IPS-11a (cell line): ENCODE results near the gene ERFE.

Source experiments
- H3K4me3 ChIP-seq: one replicate; pipeline ENCODE4 v1.5.1; 2013; ENCODE audit warnings: low read depth, low read length, control low read depth

ERFE gene

DNA sequence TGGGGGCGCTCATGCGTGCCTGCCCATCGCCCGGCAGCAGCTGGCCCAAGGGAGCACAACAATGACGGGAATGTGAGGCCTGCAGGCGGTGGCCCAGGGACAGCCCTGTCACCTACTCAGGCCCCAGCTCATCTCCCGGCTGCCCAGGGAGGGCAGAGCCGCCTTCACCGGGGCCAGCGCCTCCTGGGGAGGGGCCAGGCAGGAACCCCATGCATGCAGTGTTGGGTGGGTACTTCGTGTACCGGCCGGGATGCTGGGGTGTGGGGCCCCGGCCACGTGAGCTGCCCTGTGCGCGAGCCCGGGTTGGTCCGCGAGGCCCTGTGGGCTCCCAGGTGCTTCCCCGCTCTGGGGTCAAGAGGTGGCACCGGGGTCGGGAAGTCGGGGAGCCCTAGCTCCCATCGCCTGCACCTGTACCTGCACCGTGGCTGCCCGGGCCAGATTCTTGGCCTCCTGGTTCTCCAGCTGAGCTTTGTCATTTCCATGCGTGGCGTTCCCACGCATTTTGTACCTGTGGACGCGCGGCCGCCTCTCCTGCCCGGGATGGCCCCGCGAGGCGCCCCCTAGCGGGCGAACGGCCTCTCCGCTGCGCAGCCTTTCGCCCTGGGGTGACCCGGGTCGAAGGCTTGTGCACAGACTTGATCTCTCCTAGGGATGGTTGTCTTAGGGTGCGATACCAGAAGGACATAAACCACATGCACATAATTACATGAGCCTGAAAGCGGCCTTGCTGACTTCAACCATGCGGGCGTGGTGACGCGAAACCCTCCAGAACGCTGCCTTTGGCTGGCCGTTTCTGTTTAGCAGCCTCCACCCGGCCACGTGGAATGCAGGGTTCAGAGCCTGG lies 19.4 kb upstream of the ERFE start:
- no peak overlapping the region for H3K4me3 ChIP-seq

DNA sequence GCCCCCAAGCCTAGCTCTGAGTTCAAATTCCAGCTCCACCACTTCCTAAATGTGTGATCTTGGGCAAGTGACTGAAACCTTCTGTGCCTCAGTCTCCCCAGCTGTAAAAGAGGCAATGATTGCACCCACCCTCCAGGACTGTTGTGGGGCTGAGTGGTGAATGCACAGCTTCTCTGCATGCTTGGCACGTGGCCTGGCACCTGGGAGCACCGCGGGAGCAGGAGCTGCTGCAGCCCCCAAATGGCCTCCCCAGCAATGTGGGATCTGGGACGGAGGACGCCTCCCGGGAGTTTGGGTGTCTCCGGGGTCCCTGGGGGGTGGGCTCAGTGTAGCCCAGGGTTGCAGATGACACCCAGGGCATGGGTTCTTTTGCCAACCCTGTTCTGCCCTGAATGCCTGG lies 18.7 kb upstream of the ERFE start:
- H3K4me3 ChIP-seq, result no peak overlapping the region

DNA sequence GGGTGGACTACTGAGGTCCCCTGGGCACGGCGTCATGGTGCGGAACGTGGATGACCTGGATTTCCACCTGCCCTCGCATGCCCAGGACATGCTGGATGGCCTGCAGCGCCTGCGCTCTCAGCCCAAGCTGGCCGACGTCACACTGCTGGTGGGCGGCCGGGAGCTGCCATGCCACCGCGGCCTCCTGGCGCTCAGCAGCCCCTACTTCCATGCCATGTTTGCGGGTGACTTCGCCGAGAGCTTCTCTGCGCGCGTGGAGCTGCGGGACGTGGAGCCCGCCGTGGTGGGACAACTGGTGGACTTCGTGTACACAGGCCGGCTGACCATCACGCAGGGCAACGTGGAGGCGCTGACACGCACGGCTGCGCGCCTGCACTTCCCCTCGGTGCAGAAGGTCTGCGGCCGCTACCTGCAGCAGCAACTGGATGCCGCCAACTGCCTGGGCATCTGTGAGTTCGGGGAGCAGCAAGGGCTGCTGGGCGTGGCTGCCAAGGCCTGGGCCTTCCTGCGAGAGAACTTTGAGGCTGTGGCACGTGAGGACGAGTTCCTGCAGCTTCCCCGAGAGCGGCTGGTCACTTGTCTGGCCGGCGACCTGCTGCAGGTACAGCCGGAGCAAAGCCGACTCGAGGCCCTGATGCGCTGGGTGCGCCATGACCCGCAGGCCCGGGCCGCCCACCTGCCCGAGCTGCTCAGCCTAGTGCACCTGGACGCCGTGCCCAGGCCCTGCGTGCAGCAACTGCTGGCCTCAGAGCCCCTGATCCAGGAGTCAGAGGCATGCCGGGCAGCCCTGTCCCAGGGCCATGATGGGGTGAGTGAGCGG lies 17.8 kb upstream of the ERFE start:
- no peak overlapping the region for H3K4me3 ChIP-seq

DNA sequence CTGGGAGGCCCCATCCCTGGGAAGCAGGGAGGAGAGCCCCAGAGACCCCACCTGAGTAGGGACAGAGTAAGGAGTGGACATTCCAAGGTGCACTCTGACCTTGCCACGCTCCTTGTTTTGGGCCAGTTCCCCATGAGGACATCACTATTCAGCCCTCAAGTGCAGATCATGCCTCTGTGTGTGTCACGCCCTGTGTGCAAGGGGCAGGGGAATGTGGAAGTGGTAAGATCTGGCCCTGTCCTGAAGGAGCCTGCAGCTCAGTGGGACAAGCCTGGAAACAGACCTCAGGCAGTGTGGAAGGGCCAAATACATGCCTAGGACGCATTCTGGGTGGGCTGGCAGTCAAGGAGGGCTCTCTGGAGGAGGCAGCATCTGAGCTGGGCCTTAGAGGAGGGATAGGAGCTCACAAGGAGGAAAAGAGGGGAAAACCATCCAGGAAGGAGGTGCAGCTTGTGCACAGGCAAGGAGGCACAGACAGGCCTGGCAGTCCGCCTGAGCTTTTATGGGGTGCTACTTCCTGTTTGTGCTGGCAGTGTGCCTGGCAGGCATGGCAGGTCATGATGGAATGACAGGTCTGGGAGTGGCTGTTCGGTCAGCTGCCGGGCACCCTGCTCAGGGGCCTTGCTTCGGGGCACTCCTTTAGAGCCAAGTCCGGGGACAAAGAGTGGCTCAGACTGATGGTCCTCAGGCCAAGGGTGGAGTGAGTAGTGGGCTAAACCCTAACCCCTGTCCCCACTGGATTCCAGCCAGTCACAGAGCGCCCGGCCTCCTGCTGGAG lies 17.0 kb upstream of the ERFE start:
- H3K4me3 ChIP-seq, result no peak overlapping the region

DNA sequence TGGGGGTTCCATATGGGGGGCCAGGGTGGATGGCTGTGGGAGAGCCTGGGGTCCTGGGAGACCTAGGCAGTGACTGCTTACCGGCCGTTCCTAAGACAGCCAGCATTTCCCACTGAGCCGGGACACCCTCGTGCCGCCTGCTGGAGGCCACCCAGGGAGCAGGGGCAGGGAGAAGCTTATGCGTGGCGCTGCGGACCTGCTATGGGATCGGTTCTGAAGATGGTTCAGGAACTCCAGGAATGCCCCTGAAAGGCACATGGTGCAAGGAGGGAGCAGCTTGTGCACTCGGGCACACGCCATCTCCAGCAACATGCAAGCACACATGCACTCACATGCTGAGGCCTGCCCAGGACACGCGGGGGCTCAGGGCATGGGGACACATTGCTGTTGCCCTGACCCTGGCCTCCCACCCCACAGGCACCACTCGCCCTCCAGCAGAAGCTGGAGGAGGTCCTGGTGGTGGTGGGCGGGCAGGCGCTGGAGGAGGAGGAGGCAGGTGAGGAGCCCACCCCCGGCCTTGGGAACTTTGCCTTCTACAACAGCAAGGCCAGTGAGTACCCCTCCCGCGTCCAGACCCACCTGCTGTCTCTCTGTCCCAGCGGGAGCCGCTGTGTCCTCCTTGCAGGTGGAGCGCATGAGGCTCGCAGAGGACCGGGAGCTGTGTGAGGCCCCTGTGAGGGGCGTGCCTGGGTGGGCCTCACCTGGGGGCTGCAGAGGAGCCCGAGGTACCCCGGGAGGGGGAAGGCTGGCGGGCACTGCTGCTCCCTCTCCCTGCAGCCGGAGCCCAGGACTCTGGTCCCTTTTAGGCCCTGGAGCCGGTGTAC lies 16.2 kb upstream of the ERFE start:
- no peak overlapping the region for H3K4me3 ChIP-seq

DNA sequence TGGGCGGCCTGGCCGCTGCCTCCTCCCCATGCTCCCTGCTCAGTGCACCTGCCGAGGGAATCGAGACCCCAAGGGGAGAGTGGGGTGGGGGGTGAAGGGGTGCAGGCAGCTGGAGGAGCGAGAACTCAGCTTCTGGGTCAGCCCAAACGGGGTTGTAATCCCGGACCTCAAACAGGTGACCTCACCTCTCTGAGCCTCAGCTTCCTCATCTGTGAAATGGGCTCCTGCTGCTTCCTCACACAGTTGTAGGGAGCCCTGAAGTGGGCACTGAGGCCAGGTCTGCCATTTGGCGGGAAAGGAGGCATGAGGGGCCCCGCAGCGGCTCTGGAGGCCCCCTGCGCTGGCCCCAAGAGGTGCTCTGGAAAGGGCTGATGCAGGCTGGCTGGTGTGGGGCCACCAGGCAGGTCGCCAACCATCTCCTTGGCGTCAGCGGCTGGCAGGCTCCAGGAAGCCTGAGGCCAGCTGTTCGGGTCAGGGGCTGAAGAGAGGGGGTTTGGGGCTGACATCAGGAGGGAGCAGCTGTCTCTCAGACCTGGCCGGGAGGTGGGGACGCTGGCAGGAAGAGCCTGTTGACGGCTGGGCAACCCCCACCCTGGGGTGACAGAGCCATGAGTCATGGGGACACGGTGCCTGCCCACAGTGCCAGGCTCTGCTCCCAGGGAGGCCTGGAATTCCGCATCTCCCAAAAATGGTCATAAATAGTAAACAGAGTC lies 15.4 kb upstream of the ERFE start:
- H3K4me3 ChIP-seq, result no peak overlapping the region

DNA sequence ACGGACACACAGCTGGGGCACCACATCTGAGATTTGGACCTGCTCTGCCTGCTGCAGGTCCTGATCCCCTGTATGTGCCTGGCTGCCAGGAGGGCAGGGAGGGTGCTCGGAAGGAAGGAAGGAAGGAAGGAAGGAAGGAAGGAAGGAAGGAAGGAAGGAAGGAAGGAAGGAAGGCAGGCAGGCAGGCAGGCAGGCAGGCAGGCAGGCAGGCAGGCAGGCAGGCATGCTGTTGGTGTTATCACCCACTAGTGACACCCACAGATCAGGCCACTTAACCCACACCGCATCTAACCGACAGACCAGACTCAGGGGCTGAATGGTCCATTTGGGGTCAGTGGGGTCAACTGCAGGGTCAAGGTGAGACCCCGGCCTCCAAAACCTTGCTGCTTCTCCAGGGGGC lies 14.5 kb upstream of the ERFE start:
- H3K4me3 ChIP-seq, result no peak overlapping the region

DNA sequence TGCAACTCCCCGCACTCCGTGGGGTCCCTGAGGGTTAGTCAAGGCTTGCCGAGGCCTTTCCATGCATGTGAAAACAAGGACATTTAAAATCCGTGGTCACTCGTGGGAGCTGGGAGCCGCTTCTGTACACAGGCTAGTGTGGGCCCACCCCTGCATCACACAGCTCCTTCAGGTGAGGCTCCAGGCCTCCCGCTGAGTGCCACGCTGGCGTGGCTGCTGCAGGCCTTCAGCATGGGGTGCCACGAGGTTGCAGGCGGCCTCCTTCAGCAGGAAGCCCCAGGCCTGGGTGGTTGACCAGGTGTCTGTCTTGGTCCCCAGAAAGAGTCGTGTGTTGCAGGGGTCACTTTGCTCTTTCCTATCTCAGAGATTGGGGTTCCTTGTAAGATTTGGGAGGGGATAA lies 13.7 kb upstream of the ERFE start:
- H3K4me3 ChIP-seq, result no peak overlapping the region

DNA sequence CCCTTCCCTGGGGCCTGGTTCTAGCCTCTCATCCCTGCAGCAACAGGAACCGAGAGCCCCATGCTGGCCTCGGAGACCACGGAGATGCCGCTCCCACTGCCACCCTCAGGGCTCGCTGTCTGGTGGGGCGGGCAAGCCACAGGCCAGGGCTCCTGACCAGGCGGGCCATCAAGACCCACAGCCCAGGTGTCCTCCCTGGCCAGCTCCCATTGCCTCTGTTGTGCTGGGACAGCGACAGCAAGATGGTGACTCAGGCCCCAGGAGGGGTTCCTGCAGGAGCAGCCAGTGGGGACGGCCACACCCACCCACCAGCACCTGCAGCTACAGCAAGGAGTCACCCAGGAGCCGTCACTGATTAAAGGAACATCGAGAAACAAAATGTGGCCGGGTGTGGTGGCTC lies 12.9 kb upstream of the ERFE start:
- H3K4me3 ChIP-seq, result no peak overlapping the region

DNA sequence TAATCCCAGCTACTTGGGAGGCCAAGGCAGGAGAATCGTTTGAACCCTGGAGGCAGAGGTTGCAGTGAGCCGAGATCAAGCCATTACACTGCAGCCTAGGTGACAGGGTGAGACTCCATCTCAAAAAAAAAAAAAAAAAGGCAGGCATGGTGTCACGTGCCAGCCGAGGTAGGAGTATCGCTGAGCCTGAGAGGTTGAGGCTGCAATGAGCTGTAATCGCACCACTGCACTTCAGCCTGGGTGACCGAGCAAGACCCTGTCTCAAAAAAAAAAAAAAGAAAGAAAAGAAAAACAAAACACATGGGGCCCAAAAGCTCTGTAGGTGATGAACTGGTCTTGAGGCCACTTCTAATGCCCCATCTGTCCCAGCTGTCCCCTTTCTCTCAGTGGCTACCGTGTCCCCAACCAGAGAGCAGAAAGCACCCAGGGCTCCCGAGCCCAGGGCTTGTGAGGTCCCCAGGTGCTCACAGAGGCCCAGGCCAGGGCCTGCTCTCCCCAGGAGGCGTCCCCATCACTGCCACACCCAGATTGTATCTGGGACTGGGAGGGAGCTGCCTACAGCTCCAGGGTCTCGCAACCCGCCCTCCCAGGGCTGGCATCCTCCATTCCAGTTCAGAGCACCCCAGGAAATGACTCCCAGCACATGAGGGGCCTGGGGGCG lies 11.8 kb upstream of the ERFE start:
- H3K4me3 ChIP-seq, result no peak overlapping the region

DNA sequence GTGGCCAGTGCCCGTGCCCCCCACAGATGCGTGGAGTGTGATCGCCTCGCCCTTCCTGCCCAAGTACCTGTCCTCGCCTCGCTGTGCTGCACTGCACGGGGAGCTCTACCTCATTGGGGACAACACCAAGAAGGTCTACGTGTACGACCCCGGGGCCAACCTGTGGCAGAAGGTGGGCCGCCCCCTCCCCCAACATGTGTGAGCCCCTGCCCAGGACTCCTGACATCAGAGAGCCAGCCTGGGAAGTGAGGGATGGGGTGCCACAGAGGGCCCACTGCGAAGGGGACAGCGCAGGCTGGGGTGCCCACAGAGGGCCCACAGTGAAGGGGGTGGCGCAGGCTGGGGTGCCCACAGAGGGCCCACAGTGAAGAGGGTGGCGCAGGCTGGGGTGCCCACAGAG lies 9.8 kb upstream of the ERFE start:
- H3K4me3 ChIP-seq, result no peak overlapping the region

DNA sequence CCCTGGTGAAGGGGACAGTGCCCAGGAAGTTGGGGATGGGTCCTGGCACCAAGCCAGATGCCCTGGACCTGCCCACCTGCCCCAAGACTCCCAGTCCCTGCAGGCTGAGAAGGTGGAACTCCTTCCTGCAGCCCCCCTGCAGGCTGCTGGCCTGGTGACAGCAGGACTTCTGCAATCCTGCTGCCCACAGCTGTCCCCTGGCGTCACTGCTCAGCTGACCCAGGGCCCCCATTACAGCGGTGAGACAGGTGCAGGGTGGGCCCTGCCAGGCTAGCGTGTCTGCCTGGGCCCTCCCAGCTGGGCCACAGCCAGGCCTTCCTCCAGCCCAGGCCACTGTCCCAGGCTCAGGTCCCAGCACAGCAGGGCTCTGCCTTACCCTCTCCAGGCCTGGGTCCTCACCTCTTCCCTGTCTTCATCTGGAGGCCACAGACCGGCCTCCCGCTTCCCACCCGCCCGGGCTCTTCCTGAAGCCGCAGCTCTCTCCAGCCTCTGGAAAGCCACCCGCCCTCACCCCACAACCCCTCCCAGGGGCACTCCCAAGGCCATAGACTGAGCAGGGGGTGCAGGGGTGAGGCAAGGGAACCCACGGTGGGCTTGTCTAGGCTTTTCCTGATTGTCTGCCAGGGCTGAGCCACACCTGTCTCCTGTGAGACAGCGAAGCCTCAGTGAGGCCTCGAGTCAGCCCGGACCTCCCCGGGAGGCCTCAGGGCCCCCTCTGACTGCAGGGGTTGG lies 8.8 kb upstream of the ERFE start:
- no peak overlapping the region for H3K4me3 ChIP-seq

DNA sequence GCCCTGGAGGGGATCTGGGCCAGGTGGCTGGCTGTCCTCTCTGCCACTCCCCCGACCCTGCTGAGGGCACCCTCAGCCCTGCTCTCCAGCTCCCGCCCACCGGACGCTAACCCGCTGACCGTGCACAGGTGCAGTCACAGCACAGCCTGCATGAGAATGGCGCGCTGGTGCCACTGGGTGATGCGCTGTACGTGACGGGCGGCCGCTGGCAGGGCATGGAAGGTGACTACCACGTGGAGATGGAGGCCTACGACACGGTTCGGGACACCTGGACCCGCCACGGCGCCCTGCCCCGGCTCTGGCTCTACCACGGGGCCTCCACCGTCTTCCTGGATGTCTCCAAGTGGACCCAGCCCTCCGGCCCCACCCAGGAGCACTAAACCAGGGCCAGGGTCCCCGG lies 8.1 kb upstream of the ERFE start:
- H3K4me3 ChIP-seq, result no peak overlapping the region

DNA sequence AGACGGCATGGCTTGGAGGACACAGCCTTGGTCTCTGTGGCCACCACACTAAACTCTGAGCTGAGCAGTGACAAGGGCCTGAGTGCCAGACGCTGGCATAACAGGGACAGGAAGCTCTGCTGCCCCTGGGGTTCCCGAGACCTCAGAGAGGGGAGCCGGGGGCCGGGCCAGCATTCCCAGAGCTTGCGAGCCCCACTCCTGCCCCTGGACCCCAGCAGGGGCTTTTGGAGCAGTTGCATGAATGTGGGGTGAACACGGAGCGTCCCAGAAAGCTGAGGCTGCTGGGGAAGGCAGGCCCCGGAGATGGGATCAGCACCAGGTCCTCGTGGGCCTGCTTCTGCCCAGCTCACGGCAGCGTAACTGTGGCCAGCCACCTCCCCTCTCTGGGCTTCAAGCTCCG lies 7.6 kb upstream of the ERFE start:
- no peak overlapping the region for H3K4me3 ChIP-seq

DNA sequence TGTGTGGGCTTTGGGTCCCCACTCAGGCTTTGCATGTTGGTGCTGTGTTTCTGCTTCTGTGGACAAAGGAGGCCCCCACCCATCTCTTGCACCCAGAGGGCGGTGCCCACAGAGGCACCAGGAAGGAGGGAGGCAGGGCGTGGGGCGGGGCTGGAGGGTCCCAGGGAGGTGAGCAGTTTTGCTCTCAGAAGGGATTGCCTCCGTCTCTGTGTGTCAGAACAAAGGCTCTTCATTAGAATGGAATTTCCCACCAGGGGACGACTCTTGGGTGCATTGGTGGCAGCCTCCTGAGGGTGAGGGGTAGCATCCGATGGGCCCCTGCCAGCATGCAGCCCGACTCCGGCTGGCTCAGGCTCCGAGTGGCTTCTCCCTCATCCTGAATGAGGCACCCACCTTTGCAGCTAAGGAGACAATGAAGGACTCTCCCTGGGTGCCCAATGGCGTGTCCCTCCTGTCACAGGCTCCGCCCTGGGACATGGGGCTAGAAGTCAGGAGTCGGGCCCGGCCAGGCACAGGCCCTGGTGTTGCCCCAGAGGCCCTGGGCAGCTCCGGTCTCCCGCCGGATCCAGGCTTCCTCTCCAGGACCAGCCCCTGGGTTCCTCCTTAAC lies 7.0 kb upstream of the ERFE start:
- H3K4me3 ChIP-seq, result no peak overlapping the region

DNA sequence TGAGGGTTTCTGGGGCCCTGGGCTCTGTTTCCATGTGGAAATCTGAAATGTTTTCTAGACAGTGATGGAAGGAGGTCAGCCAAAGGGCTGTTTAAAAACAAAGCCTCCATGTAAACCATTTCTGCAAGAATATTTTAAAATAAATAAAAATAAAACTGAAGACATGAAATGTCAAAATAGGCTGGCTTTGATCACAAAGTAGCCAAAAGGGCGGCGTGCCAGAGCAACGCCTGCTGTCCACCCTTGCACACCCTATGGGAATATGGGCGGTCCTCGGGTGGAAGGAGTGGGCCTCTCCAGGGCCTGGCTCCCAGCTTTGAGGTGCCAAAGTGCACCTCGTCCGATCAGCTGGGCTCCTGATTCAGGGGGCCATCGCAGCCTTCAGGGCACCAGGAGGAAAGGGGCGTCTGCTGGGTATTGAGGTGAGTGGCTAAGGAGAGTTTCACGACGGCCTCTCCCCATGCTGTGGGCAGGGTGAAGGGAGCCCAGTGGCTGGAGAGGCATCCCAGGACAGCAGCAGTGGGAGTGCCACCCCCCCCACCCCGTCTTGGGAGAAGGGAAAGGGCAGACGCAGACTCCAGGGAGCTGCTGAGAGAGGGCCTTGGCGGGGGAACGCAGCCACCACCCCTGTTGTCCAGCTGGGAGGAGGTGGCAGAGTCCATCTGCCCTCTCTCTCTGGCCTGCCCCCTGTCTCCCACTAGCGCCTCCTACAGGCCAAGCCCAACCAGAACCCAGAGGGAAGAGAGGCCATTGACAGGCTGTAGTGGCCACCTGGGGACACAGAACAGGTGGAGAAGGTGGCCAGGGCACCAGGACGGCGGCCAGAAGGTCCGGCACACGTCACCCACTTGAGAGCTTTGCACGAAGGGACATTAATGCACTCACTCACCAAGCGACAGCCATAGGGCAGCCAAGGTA lies 5.7 kb upstream of the ERFE start:
- no peak overlapping the region for H3K4me3 ChIP-seq

DNA sequence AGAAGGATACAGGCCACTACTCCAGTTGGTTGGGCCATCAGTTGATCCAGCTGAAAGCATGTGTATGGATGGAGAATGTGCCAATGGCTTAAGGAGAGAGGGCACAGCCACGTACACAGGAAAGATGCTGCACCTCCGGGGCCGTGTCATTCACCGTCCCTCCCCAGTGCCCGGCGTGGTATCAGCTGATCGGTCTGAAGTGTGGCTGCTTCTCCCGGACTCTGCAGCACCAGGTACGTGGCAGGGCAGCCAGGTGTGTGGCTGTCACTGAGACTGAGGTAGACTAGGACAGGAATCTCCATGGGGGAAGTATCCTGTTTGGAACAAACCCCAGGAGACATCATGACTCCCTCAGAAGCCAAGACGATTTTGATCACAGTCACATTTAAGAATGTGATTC lies 4.2 kb upstream of the ERFE start:
- H3K4me3 ChIP-seq, result no peak overlapping the region
